GM19043 (cell line): ENCODE results near the gene MAPK12.
"Not testable (repeated sequence)": the region's sequence is repeated elsewhere in the genome, so short reads cannot be mapped to it uniquely, and the experiment has no call there.

Source experiments
- ATAC-seq: cut with Tn5 transposase; IDR thresholded peaks from one replicate; pipeline ENCODE4 v1.9.1; 2021; ENCODE audit warnings: low read depth; ENCODE audit not compliant: unreplicated experiment

The MAPK12 gene

GRCh38 chr22:50217543-50218152 lies 43.8 kb downstream of the MAPK12 start:
- ATAC-seq: no peak

DNA sequence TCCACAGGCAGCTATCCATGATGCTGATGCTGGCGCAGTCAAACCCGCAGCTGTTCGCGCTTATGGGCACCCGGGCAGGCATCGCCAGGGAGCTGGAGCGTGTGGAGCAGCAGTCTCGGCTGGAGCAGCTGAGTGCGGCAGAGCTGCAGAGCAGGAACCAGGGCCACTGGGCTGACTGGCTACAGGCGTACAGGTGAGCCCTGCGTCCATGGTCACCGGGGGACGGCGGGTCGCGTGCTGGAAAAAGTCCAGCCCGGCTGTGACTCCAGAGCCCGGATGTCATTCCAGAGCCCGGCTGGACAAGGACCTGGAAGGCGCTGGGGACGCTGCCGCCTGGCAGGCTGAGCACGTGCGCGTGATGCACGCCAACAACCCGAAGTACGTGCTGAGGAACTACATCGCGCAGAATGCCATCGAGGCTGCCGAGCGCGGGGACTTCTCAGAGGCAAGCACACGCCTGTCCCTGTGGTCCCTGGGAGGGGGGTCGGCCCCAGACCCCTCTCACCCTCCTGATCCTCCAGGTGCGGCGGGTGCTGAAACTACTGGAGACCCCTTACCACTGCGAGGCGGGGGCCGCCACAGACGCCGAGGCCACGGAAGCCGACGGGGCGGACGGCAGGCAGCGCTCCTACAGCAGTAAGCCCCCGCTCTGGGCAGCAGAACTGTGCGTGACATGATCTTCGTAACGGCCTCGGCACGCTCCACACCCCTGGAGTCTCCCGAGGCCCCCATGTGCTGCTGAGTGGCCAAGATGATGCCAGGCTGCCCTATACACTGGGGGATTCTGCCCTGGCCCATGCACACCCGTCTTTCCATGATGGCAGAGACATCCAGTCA lies 44.6 kb downstream of the MAPK12 start:
- ATAC-seq: no peak

DNA sequence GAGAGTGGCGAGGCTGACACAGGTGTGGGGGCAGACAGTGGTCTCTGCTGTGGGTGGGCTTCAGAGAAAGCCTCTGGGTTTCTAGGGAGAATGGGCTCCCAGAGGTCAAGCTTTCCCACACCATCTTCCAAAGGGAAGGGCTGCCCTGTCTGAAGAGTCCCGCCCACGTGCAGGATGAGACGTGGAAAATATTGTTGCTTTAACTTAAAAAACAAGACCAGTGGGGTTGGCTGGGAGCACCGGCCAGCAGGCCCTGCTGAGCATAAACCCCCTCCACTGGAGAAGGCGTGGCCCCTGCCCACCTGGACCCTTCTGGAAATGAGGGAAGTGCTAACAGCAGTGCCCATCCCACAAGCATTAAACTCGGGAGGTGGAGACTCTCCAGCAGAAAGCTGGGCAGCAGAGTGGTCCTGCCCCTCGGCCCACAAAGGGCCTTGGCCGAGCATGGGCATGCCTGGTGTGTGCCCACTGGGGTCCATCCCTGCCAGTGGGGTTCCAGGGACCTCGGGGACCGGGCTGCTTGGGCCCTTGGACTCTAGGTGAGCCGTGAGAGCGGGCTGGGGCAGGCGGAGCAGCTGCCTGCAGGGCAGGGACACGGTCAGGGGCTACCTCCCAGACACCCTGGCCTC lies 45.3 kb downstream of the MAPK12 start:
- no peak for ATAC-seq

- no peak for ATAC-seq
These were observed 46.0 kb downstream of the MAPK12 start for GRCh38 chr22:50215297-50216054.

GRCh38 chr22:50213263-50213662 lies 48.2 kb downstream of the MAPK12 start:
- no peak for ATAC-seq

- no peak for ATAC-seq
These were observed 50.3 kb downstream of the MAPK12 start for GRCh38 chr22:50211147-50211546.

DNA sequence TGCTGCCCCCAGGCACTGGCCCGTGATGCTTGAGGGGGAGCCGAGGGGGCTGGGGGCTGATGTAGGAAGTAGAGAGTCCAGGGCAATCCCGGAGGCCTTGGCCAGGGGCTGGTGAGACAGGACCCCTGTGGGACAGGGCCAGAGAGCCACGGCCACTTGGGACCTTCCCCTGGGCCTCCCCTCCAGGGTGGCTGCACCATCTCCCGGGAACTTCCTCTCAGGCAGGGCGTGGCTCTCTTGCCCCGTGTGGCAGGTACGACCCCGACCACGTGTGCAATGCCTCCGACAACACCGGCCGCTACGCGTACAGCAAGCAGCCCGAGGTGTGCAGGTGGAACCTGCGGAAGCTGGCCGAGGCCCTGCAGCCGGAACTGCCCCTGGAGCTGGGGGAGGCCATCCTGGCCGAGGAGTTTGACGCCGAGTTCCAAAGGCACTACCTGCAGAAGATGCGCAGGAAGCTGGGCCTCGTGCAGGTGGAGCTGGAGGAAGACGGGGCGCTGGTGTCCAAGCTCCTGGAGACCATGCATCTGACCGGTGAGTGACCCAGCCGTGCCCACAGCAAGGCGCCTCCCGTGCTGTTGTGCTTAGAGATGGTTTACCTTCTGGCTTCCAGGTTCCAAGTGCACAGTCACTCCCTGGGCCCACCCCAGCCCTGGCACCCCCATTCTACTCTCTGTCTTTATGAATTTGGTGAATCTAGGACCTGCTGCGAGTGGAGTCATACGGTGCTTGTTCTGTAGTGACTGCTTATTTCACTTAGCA lies 50.9 kb downstream of the MAPK12 start:
- ATAC-seq: no peak

DNA sequence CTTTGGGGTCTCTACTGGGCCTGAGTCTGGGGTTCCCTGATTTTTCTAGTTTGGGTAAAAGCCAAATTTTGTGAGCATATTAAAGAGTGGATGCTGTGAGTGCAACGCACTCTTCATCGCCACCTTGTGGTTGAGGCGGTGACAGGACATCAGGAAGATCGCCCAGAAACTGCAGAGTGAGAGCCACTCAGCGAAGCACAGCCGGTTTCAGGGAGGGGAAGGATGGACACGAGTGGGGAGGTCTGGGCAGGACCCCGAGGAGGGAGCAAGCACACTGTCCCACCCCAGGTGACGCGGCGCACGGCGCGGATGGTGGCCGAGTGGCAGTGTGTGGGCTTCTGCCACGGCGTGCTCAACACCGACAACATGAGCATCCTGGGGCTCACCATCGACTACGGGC lies 51.6 kb downstream of the MAPK12 start:
- no peak for ATAC-seq

DNA sequence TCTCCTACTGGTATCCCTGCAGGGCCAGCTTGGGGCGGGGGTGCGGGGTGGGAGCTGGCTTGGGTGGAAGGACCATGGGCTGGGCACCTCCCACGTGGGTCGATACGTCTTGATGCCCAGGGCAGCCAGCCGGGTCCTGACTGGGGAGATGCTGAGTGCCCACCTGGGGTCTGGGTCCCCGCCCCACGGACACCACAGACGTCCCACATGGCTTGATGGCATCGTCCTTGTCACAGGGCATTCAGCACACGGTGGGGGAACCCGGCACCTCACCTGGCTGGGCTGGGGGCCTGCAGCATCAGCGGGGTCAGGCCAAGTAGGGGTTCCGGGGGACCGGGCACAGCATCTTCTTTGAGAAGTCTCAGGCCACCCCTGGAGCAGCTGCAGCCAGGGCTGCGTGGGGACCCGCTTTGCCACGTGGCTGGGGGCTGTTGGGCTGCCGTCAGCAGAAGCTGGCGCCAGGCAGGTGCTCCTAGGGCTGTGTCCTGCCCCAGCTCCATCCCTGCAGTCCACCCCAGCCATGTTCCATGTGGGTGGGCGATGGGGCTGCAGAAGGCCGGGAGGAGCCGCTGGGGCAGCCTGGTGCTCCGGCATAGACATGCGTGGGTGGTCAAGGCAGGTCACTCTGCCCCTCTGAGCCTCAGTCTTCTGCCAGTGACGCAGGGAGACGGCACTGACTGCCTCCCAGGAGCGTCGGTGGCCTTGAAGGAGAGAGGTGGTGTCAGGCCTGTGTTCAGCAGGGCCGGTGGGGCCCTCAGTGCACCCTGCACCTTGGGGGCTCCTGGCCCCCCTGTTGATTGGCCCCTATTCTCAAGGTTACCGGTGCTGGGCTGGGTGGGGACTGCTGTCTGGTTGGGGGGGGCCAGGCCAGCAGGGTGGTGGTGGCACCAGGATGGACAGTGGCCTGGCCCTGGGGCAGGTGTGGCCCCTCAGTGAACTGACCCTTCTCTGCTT lies 52.3 kb downstream of the MAPK12 start:
- ATAC-seq: no peak

DNA sequence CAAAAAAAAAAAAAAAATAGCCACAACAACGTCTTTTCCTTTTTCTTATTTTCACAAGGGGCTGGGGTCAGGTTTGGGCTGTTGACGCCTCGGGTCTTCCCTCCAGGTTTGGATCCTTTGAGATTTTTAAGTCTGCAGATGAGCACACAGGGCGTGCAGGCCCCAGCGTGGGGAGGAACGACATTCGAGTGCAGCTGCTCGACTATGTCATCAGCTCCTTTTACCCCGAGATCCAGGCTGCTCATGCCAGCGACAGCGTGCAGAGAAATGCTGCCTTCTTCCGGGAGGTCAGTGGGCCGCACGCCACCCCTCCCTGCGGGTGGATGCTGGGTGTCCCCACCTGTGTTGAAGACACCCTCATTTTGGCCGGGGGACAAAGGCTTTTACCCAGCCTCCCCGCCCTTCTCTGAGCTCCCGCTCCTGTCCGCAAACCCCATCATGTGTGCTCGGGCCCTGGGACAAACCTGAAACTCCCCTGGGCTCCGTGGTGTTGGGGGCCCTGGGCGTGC lies 53.0 kb downstream of the MAPK12 start:
- no peak for ATAC-seq

DNA sequence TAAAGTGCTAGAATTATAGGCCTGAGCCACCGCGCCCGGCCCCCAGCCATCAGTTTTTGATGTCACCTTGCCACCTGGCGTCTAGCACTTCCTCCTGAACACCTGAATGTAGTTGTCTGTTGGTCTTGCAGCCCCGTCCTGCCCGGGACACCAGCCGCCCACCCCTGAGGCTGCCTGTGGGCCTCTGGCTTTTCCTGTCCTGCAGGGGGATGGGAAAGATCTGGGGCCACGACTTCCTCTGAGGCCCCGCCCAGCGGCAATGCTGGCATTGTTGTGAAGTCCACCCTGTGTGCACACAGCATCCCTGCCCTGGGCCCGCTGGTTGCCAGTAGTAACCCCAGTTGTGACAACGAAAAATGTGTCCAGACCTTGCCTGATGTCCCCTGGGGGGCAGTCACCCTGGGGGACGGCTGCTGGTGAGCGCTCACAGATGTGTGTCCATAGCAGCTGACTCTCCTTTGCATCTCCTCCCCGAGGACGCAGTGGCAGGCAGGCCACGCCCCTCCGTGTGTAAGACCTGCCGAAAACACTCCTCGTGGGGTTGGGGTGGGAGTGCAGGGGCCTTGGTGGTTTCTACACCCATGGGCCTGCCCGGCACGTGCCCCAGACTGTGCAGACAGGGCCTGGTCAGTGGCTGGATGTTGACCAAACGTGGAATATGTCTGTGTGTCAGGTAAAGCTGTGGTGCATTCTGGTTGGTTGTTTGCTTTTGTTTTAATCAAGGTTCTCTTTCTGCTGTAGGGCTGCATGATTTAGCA lies 53.9 kb downstream of the MAPK12 start:
- no peak for ATAC-seq

GRCh38 chr22:50206599-50206998 lies 54.9 kb downstream of the MAPK12 start:
- no peak for ATAC-seq

DNA sequence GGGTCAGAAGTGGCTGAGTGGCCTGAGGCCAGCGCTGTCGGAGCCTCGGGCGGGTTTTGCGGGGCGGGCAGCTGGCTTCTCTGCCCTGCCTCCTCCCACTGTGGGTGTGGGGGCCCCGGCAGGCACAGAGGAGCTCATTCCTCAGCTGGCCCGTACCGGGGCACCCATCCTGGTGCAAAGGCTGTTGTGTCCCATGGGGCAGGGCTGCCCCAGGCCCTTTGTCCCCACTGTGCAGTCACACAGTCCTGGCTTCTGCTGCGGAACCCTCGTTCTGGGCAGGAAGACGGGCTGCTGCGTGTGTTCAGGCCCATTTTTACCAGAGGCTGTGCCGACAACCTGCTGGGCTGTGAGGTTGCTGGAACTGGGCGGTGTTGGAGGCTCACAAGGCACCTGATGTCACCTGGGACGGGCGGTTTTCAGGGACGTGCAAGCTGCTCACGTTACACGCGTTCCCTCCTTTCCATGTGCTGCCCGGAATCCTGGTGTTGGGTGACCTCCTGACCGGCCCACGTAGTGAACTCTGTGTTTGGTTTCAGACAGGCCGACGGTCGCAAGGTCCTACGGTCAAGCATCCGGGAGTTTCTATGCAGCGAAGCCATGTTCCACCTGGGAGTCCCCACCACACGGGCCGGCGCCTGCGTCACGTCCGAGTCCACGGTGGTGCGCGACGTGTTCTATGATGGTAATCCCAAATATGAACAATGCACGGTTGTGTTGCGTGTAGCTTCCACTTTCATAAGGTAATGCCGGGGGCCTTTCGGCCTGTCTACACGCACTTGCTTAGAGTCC lies 55.5 kb downstream of the MAPK12 start:
- no peak for ATAC-seq

- ATAC-seq: not testable (repeated sequence)
These were observed 56.5 kb downstream of the MAPK12 start for GRCh38 chr22:50204998-50205397.

- ATAC-seq: no peak
These were observed 56.9 kb downstream of the MAPK12 start for GRCh38 chr22:50204571-50204970.

GRCh38 chr22:50203288-50203687 lies 58.2 kb downstream of the MAPK12 start:
- no peak for ATAC-seq
